Testis (tissue), 2 donors: ENCODE measurements around the gene PHYHIPL.

Source experiments
- POLR2A ChIP-seq: fragments of 450-650 bp; IDR thresholded peaks from one replicate; pipeline ENCODE4 v1.6.1; 2017; ENCODE audit warnings: antibody characterized with exemption, mild to moderate bottlenecking, moderate library complexity
- TF ChIP-seq, protein P1 (sequence below), 3 experiments: fragments of 450-650 bp in 2 of 3; fragments of 200-600 bp in 1 of 3; sonication (generic) in 1 of 3; IDR thresholded peaks; one replicate each; pipeline ENCODE4 v1.5.1; 2016 to 2019; ENCODE audit warnings: antibody characterized with exemption in 3 of 3, mild to moderate bottlenecking in 2 of 3, moderate library complexity in 1 of 3

DNA sequence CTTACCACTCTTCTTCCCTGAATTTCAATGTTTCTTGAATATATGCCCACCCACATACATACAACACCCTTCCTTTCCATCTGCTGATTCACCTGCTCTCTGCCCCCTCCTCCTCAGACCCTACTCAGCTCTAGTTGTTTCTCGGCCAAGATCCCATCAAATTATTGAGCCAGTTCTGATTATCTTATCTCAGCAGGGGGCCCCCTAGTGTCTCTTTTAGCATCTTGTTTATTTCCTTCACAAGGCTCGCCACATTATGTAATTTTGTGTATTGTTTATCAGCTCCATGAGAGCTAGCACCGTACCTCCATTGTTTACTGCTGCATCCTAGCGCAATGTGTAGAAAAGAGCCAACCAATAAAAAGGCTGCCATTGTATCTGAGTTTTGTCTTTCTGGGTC lies 114.0 kb downstream of the PHYHIPL start:
- TF ChIP-seq, protein P1, sequence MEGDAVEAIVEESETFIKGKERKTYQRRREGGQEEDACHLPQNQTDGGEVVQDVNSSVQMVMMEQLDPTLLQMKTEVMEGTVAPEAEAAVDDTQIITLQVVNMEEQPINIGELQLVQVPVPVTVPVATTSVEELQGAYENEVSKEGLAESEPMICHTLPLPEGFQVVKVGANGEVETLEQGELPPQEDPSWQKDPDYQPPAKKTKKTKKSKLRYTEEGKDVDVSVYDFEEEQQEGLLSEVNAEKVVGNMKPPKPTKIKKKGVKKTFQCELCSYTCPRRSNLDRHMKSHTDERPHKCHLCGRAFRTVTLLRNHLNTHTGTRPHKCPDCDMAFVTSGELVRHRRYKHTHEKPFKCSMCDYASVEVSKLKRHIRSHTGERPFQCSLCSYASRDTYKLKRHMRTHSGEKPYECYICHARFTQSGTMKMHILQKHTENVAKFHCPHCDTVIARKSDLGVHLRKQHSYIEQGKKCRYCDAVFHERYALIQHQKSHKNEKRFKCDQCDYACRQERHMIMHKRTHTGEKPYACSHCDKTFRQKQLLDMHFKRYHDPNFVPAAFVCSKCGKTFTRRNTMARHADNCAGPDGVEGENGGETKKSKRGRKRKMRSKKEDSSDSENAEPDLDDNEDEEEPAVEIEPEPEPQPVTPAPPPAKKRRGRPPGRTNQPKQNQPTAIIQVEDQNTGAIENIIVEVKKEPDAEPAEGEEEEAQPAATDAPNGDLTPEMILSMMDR (IDR thresholded peaks at IDR 0.05): no peak
- TF ChIP-seq POLR2A: no peak
